HepG2 (cell line): ENCODE results near the gene GCNT3. TPM values are rescaled to one million over a fixed set of nuclear protein-coding genes. Genes with fewer than 3 reads are reported as not detected.

ENCODE experiments used
- AHR ChIP-seq: IDR thresholded peaks from 2 replicates; pipeline ENCODE4 v1.6.1; 2018; ENCODE audit warnings: missing genetic modification reagents, missing compliant biosample characterization
- CENPT ChIP-seq: sonication (generic); formaldehyde crosslinking; IDR thresholded peaks from 2 replicates; pipeline ENCODE4 v1.8.0; 2022; ENCODE audit warnings: low read depth, mild to moderate bottlenecking, moderate library complexity, missing genetic modification reagents
- GPN1 ChIP-seq: sonication (generic); formaldehyde crosslinking; IDR thresholded peaks from 2 replicates; pipeline ENCODE4 v1.5.1; 2020; ENCODE audit warnings: missing genetic modification reagents, borderline replicate concordance
- MAFK ChIP-seq, 2 experiments: IDR thresholded peaks in 1 of 2; conservative IDR thresholded peaks in 1 of 2; 2 replicates each; pipeline ENCODE4 v1.6.1; 2011; ENCODE audit warnings: improper control_type of control experiment in 2 of 2, low read length in 2 of 2
- MYNN ChIP-seq: sonication (generic); formaldehyde crosslinking; IDR thresholded peaks from 2 replicates; pipeline ENCODE4 v1.4.0; 2020; ENCODE audit warnings: mild to moderate bottlenecking, low read depth, missing genetic modification reagents
- PAWR ChIP-seq: sonication (generic); formaldehyde crosslinking; IDR thresholded peaks from 2 replicates; pipeline ENCODE4 v1.4.0; 2020; ENCODE audit warnings: missing genetic modification reagents, mild to moderate bottlenecking, borderline replicate concordance
- RBM39 ChIP-seq: fragments of 200-400 bp; formaldehyde crosslinking; IDR thresholded peaks from one replicate; pipeline ENCODE4 v1.6.1; 2018; ENCODE audit warnings: antibody characterized with exemption, mild to moderate bottlenecking, low read depth, low read length; ENCODE audit not compliant: poor library complexity, severe bottlenecking
- SIN3B ChIP-seq: fragments of 150-350 bp; IDR thresholded peaks from 2 replicates; pipeline ENCODE4 v1.6.1; 2014; ENCODE audit warnings: low read length
- SOX5 ChIP-seq: IDR thresholded peaks from 2 replicates; pipeline ENCODE4 v1.6.1; 2016; ENCODE audit warnings: borderline replicate concordance
- SP4 ChIP-seq: sonication (generic); formaldehyde crosslinking; IDR thresholded peaks from 2 replicates; pipeline ENCODE4 v1.8.1; 2023; ENCODE audit warnings: mild to moderate bottlenecking, missing genetic modification reagents
- THAP11 ChIP-seq: IDR thresholded peaks from 2 replicates; pipeline ENCODE4 v1.6.1; 2016; ENCODE audit warnings: missing biosample characterization, missing genetic modification reagents
- YEATS4 ChIP-seq: sonication (generic); formaldehyde crosslinking; IDR thresholded peaks from 2 replicates; pipeline ENCODE4 v1.4.0; 2020; ENCODE audit warnings: missing genetic modification reagents, borderline replicate concordance
- ZFP82 ChIP-seq: sonication (generic); formaldehyde crosslinking; IDR thresholded peaks from 2 replicates; pipeline ENCODE4 v1.5.1; 2020; ENCODE audit warnings: mild to moderate bottlenecking, missing genetic modification reagents, borderline replicate concordance
- ZNF326 ChIP-seq: sonication (generic); formaldehyde crosslinking; IDR thresholded peaks from 2 replicates; pipeline ENCODE4 v1.4.0; 2020; ENCODE audit warnings: missing genetic modification reagents, borderline replicate concordance
- ZNF331 ChIP-seq: sonication (generic); formaldehyde crosslinking; IDR thresholded peaks from 2 replicates; pipeline ENCODE4 v1.4.0; 2020; ENCODE audit warnings: missing genetic modification reagents
- ZNF337 ChIP-seq: sonication (generic); formaldehyde crosslinking; IDR thresholded peaks from 2 replicates; pipeline ENCODE4 v1.5.1; 2020; ENCODE audit warnings: missing genetic modification reagents, low read depth, mild to moderate bottlenecking, borderline replicate concordance
- ZNF772 ChIP-seq: sonication (generic); formaldehyde crosslinking; IDR thresholded peaks from 2 replicates; pipeline ENCODE4 v1.5.0; 2020; ENCODE audit warnings: mild to moderate bottlenecking, missing genetic modification reagents
- ZNF83 ChIP-seq: sonication (generic); formaldehyde crosslinking; IDR thresholded peaks from 2 replicates; pipeline ENCODE4 v1.4.0; 2020; ENCODE audit warnings: missing genetic modification reagents, mild to moderate bottlenecking, borderline replicate concordance
- ZNF850 ChIP-seq: sonication (generic); formaldehyde crosslinking; conservative IDR thresholded peaks from 2 replicates; pipeline ENCODE4 v1.9.0; 2021; ENCODE audit warnings: mild to moderate bottlenecking, missing genetic modification reagents
- polyA plus RNA-seq, 8 experiments: library from polyadenylated mRNA; depleted of rRNA in 3 of 8; stranded (reverse) in 7 of 8; unstranded in 1 of 8; fragments of >200 nt; fragmentation: Illumina TruSeq in 4 of 8; extraction: Trizol in 4 of 8; gene quantifications; 2 replicates each; pipeline versions ENCODE4 v1.2.1 to v1.2.3, GENCODE V29; 2011 to 2016; ENCODE audit warnings: low read depth in 4 of 8, missing spikeins in 1 of 8, mixed read lengths in 1 of 8; ENCODE audit not compliant: insufficient read depth in 1 of 8
- total RNA-seq, 5 experiments: library from RNA; depleted of rRNA; stranded (reverse); fragments of >200 nt; fragmentation: Illumina TruSeq; extraction: Trizol; gene quantifications; 2 replicates each; pipeline ENCODE4 v1.2.3, GENCODE V29; 2016; ENCODE audit warnings: low read depth in 1 of 5
- TF ChIP-seq, protein P1 (sequence below): IDR thresholded peaks from 2 replicates; pipeline ENCODE4 v1.4.0; 2020; ENCODE audit warnings: mild to moderate bottlenecking, missing genetic modification reagents
- TF ChIP-seq, protein P2 (sequence below): sonication (generic); formaldehyde crosslinking; IDR thresholded peaks from 2 replicates; pipeline ENCODE4 v1.4.0; 2020; ENCODE audit warnings: mild to moderate bottlenecking, missing genetic modification reagents
- TF ChIP-seq, protein P3 (sequence below): sonication (generic); formaldehyde crosslinking; IDR thresholded peaks from 2 replicates; pipeline ENCODE4 v1.4.0; 2020; ENCODE audit warnings: missing genetic modification reagents, borderline replicate concordance
- TF ChIP-seq, protein P4 (sequence below): sonication (generic); formaldehyde crosslinking; IDR thresholded peaks from 2 replicates; pipeline ENCODE4 v1.4.0; 2020; ENCODE audit warnings: missing genetic modification reagents

The GCNT3 gene
- total and polyA plus RNA-seq, 2 of the 13 experiments (the other 11 are each of a cell fraction or from before 2014, with no cell fraction given), result 6.8 to 9.8 TPM

DNA sequence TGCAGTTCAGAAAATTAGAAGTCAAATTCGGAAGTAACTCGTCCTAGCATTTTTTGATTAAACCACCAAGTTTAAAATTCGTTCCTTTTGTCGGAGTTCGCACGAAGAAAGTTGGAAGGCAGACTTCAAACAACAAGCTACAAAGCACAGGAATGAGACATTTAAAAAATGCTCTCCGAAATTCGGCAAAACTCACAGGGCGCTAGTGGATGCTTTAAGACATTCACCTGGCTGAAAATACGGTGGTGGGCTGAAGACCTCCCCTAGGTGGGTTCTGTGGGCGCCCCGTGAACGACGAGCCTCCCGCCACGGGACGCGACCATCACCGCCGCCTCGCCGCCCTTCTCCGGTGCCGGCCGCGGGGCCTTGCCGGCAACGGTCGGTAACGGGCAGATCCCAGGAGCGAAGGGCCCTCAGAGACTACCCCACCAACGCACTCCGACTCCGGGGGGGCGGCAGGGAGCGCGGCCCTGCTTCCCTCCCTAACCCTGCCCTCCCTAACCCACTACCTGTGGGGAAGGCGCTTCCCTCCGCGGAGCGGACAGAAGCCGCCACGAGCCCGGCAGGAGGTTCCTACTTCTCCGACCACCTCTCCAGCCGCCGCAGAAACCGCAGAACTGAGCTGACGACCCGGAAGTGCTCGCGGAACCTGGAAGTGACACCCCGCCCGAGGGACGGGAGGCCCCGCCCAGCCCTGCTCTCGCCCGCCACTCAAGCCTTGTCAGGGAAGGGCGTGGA is 45.5 kb downstream of the GCNT3 start, which contains the start of gene GTF2A2 (continued):
- TF ChIP-seq, protein P1, sequence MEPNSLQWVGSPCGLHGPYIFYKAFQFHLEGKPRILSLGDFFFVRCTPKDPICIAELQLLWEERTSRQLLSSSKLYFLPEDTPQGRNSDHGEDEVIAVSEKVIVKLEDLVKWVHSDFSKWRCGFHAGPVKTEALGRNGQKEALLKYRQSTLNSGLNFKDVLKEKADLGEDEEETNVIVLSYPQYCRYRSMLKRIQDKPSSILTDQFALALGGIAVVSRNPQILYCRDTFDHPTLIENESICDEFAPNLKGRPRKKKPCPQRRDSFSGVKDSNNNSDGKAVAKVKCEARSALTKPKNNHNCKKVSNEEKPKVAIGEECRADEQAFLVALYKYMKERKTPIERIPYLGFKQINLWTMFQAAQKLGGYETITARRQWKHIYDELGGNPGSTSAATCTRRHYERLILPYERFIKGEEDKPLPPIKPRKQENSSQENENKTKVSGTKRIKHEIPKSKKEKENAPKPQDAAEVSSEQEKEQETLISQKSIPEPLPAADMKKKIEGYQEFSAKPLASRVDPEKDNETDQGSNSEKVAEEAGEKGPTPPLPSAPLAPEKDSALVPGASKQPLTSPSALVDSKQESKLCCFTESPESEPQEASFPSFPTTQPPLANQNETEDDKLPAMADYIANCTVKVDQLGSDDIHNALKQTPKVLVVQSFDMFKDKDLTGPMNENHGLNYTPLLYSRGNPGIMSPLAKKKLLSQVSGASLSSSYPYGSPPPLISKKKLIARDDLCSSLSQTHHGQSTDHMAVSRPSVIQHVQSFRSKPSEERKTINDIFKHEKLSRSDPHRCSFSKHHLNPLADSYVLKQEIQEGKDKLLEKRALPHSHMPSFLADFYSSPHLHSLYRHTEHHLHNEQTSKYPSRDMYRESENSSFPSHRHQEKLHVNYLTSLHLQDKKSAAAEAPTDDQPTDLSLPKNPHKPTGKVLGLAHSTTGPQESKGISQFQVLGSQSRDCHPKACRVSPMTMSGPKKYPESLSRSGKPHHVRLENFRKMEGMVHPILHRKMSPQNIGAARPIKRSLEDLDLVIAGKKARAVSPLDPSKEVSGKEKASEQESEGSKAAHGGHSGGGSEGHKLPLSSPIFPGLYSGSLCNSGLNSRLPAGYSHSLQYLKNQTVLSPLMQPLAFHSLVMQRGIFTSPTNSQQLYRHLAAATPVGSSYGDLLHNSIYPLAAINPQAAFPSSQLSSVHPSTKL (CRISPR knock-in tag), result peak; percentile 52; the same call in 1 of the 2 replicates
- TF ChIP-seq SP4 (peak; percentile 87), THAP11 (CRISPR knock-in tag) (peak; percentile 86), ZNF331 (CRISPR knock-in tag) (peak; percentile 68), CENPT (CRISPR knock-in tag) (no peak), ZFP82 (CRISPR knock-in tag) (peak; percentile 96; the same call in 1 of the 2 replicates), PAWR (peak; percentile 68; the same call in 1 of the 2 replicates), ZNF337 (no peak), RBM39 (peak; percentile 91), AHR (CRISPR knock-in tag) (peak; percentile 63; the same call in 1 of the 2 replicates), GPN1 (CRISPR knock-in tag) (no peak), SIN3B (no peak), MYNN (CRISPR knock-in tag) (no peak; the same call in 1 of the 2 replicates), ZNF83 (no peak), ZNF850 (CRISPR knock-in tag) (no peak), SOX5 (CRISPR knock-in tag) (peak; percentile 13; the same call in 1 of the 2 replicates), YEATS4 (CRISPR knock-in tag) (peak; percentile 42; the same call in 1 of the 2 replicates), ZNF772 (CRISPR knock-in tag) (peak; percentile 71; the same call in 1 of the 2 replicates), MAFK (conservative IDR thresholded peaks at IDR 0.05 in 1 of 2, IDR thresholded peaks at IDR 0.05 in 1 of 2; ENCODE audit: low read length in 2 of 2) (no peak), ZNF326 (CRISPR knock-in tag) (no peak)
- TF ChIP-seq, protein P2, sequence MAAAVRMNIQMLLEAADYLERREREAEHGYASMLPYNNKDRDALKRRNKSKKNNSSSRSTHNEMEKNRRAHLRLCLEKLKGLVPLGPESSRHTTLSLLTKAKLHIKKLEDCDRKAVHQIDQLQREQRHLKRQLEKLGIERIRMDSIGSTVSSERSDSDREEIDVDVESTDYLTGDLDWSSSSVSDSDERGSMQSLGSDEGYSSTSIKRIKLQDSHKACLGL, result peak; percentile 61; the same call in 1 of the 2 replicates
- TF ChIP-seq, protein P3, sequence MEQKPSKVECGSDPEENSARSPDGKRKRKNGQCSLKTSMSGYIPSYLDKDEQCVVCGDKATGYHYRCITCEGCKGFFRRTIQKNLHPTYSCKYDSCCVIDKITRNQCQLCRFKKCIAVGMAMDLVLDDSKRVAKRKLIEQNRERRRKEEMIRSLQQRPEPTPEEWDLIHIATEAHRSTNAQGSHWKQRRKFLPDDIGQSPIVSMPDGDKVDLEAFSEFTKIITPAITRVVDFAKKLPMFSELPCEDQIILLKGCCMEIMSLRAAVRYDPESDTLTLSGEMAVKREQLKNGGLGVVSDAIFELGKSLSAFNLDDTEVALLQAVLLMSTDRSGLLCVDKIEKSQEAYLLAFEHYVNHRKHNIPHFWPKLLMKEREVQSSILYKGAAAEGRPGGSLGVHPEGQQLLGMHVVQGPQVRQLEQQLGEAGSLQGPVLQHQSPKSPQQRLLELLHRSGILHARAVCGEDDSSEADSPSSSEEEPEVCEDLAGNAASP, result peak; percentile 54; the same call in 1 of the 2 replicates
- TF ChIP-seq, protein P4, sequence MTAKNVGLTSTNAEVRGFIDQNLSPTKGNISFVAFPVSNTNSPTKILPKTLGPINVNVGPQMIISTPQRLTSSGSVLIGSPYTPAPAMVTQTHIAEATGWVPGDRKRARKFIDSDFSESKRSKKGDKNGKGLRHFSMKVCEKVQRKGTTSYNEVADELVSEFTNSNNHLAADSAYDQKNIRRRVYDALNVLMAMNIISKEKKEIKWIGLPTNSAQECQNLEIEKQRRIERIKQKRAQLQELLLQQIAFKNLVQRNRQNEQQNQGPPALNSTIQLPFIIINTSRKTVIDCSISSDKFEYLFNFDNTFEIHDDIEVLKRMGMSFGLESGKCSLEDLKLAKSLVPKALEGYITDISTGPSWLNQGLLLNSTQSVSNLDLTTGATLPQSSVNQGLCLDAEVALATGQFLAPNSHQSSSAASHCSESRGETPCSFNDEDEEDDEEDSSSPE (CRISPR knock-in tag), result no peak
